ENCODE measurements around the gene PCDHGA4.
"Not testable (repeated sequence)": the region's sequence is repeated elsewhere in the genome, so short reads cannot be mapped to it uniquely, and the experiment has no call there.

PCDHGA4 gene

GRCh38 chr5:141354900-141355469, at the start of gene PCDHGA4:
TSS of gene PCDHGA4 (plus strand) at chr5:141355021. CDS start at chr5:141355108, 87 bp downstream.
- Histone ChIP-seq H3K4me3 (ENCODE audit: low read depth in 1 of 2, low read length in 2 of 2) (peak within 1 kb of the TSS; percentile 5 to 12), H3K9ac (ENCODE audit: low read length) (no peak within 1 kb of the TSS), H3K9me3 (ENCODE audit: low read length) (peaks cover 48% of the 10 kb centered on the region), H3K4me1 (ENCODE audit: insufficient read depth, low read length) (no peaks in the 10 kb centered on the region), H3K36me3 (ENCODE audit: insufficient read depth, low read length) (no peaks in the 10 kb centered on the region), H3K27ac (ENCODE audit: low read depth, low read length) (no peak within 1 kb of the TSS), H3K27me3 (ENCODE audit: control insufficient read depth in 1 of 2, insufficient read depth in 2 of 2, low read length in 2 of 2) (no peaks in the 10 kb centered on the region)

GRCh38 chr5:141306630-141307029, 48.2 kb upstream of the PCDHGA4 start:
- H3K27me3 ChIP-seq (ENCODE audit: control insufficient read depth in 1 of 2, insufficient read depth in 2 of 2, low read length in 2 of 2): no peaks in the 10 kb centered on the region
- H3K36me3 ChIP-seq (ENCODE audit: insufficient read depth, low read length): no peaks in the 10 kb centered on the region
- H3K9ac ChIP-seq (ENCODE audit: low read length): no peak overlapping the region
- no peak overlapping the region for H3K4me3 ChIP-seq (ENCODE audit: low read depth in 1 of 2, low read length in 2 of 2)
- peaks cover 41% of the 10 kb centered on the region for H3K9me3 ChIP-seq (ENCODE audit: low read length)
- H3K27ac ChIP-seq (ENCODE audit: low read depth, low read length): no peak overlapping the region
- no peaks in the 10 kb centered on the region for H3K4me1 ChIP-seq (ENCODE audit: insufficient read depth, low read length)

- H3K27ac ChIP-seq (ENCODE audit: low read depth, low read length): no peak overlapping the region
- no peaks in the 10 kb centered on the region for H3K27me3 ChIP-seq (ENCODE audit: control insufficient read depth in 1 of 2, insufficient read depth in 2 of 2, low read length in 2 of 2)
- H3K4me3 ChIP-seq (ENCODE audit: low read depth in 1 of 2, low read length in 2 of 2): no peak overlapping the region
- H3K9ac ChIP-seq (ENCODE audit: low read length): no peak overlapping the region
- peaks cover 6% of the 10 kb centered on the region for H3K36me3 ChIP-seq (ENCODE audit: insufficient read depth, low read length)
- no peaks in the 10 kb centered on the region for H3K4me1 ChIP-seq (ENCODE audit: insufficient read depth, low read length)
- peaks cover 52% of the 10 kb centered on the region for H3K9me3 ChIP-seq (ENCODE audit: low read length)
Observed at GRCh38 chr5:141313711-141314110, 41.1 kb upstream of the PCDHGA4 start.

GRCh38 chr5:141316963-141317362, 37.9 kb upstream of the PCDHGA4 start:
- not testable (repeated sequence) for H3K9ac ChIP-seq (ENCODE audit: low read length); H3K4me3 ChIP-seq (ENCODE audit: low read depth in 1 of 2, low read length in 2 of 2); H3K27me3 ChIP-seq (ENCODE audit: control insufficient read depth in 1 of 2, insufficient read depth in 2 of 2, low read length in 2 of 2); H3K27ac ChIP-seq (ENCODE audit: low read depth, low read length); H3K4me1 ChIP-seq (ENCODE audit: insufficient read depth, low read length)
- Histone ChIP-seq H3K36me3 (ENCODE audit: insufficient read depth, low read length) (peaks cover 19% of the 10 kb centered on the region), H3K9me3 (ENCODE audit: low read length) (peaks cover 55% of the 10 kb centered on the region)

GRCh38 chr5:141319202-141319601, 35.6 kb upstream of the PCDHGA4 start:
- Histone ChIP-seq H3K9me3 (ENCODE audit: low read length) (peaks cover 52% of the 10 kb centered on the region), H3K36me3 (ENCODE audit: insufficient read depth, low read length) (peaks cover 19% of the 10 kb centered on the region)

GRCh38 chr5:141319699-141320098, 35.1 kb upstream of the PCDHGA4 start:
- Histone ChIP-seq H3K9ac (ENCODE audit: low read length) (no peak overlapping the region), H3K27ac (ENCODE audit: low read depth, low read length) (no peak overlapping the region), H3K4me3 (ENCODE audit: low read depth in 1 of 2, low read length in 2 of 2) (peak overlapping the region; percentile 98), H3K4me1 (ENCODE audit: insufficient read depth, low read length) (no peaks in the 10 kb centered on the region), H3K9me3 (ENCODE audit: low read length) (peaks cover 51% of the 10 kb centered on the region), H3K36me3 (ENCODE audit: insufficient read depth, low read length) (peaks cover 19% of the 10 kb centered on the region), H3K27me3 (ENCODE audit: control insufficient read depth in 1 of 2, insufficient read depth in 2 of 2, low read length in 2 of 2) (no peaks in the 10 kb centered on the region)

More at GRCh38 chr5:141319202-141319601, 35.6 kb upstream of the PCDHGA4 start:
- Histone ChIP-seq H3K27me3 (ENCODE audit: control insufficient read depth in 1 of 2, insufficient read depth in 2 of 2, low read length in 2 of 2) (no peaks in the 10 kb centered on the region), H3K4me3 (ENCODE audit: low read depth in 1 of 2, low read length in 2 of 2) (peak overlapping the region; percentile 98), H3K9ac (ENCODE audit: low read length) (no peak overlapping the region), H3K4me1 (ENCODE audit: insufficient read depth, low read length) (no peaks in the 10 kb centered on the region), H3K27ac (ENCODE audit: low read depth, low read length) (no peak overlapping the region)

GRCh38 chr5:141320225-141321169, 34.3 kb upstream of the PCDHGA4 start, which contains the start of gene TAF7:
TSS of gene TAF7 (minus strand) at chr5:141320784. CDS start at chr5:141320044, 740 bp downstream.
- peak within 1 kb of the TSS; percentile 89 for H3K27ac ChIP-seq (ENCODE audit: low read depth, low read length)
- H3K9ac ChIP-seq (ENCODE audit: low read length): peak within 1 kb of the TSS; percentile 59
- H3K36me3 ChIP-seq (ENCODE audit: insufficient read depth, low read length): peaks cover 19% of the 10 kb centered on the region
- peaks cover 46% of the 10 kb centered on the region for H3K9me3 ChIP-seq (ENCODE audit: low read length)
- no peaks in the 10 kb centered on the region for H3K4me1 ChIP-seq (ENCODE audit: insufficient read depth, low read length)
- H3K27me3 ChIP-seq (ENCODE audit: control insufficient read depth in 1 of 2, insufficient read depth in 2 of 2, low read length in 2 of 2): no peaks in the 10 kb centered on the region
- peak within 1 kb of the TSS; percentile 98 for H3K4me3 ChIP-seq (ENCODE audit: low read depth in 1 of 2, low read length in 2 of 2)

GRCh38 chr5:141322261-141322660, 32.6 kb upstream of the PCDHGA4 start:
- Histone ChIP-seq H3K9me3 (ENCODE audit: low read length) (peaks cover 37% of the 10 kb centered on the region), H3K4me1 (ENCODE audit: insufficient read depth, low read length) (no peaks in the 10 kb centered on the region), H3K27me3 (ENCODE audit: control insufficient read depth in 1 of 2, insufficient read depth in 2 of 2, low read length in 2 of 2) (no peaks in the 10 kb centered on the region), H3K9ac (ENCODE audit: low read length) (no peak overlapping the region), H3K4me3 (ENCODE audit: low read depth in 1 of 2, low read length in 2 of 2) (no peak overlapping the region), H3K36me3 (ENCODE audit: insufficient read depth, low read length) (peaks cover 19% of the 10 kb centered on the region), H3K27ac (ENCODE audit: low read depth, low read length) (no peak overlapping the region)

- Histone ChIP-seq H3K4me3 (ENCODE audit: low read depth in 1 of 2, low read length in 2 of 2) (peak overlapping the region; percentile 37 to 72), H3K9me3 (ENCODE audit: low read length) (peaks cover 36% of the 10 kb centered on the region), H3K9ac (ENCODE audit: low read length) (peak overlapping the region; percentile 38), H3K27me3 (ENCODE audit: control insufficient read depth in 1 of 2, insufficient read depth in 2 of 2, low read length in 2 of 2) (no peaks in the 10 kb centered on the region), H3K4me1 (ENCODE audit: insufficient read depth, low read length) (no peaks in the 10 kb centered on the region), H3K27ac (ENCODE audit: low read depth, low read length) (no peak overlapping the region), H3K36me3 (ENCODE audit: insufficient read depth, low read length) (no peaks in the 10 kb centered on the region)
Observed at GRCh38 chr5:141326088-141326854, 28.6 kb upstream of the PCDHGA4 start.

GRCh38 chr5:141328231-141328630, 26.6 kb upstream of the PCDHGA4 start:
- H3K27me3 ChIP-seq (ENCODE audit: control insufficient read depth in 1 of 2, insufficient read depth in 2 of 2, low read length in 2 of 2): no peaks in the 10 kb centered on the region
- H3K36me3 ChIP-seq (ENCODE audit: insufficient read depth, low read length): no peaks in the 10 kb centered on the region
- H3K4me3 ChIP-seq (ENCODE audit: low read depth in 1 of 2, low read length in 2 of 2): peak overlapping the region in 1 of 2 donors; percentile 28
- H3K9me3 ChIP-seq (ENCODE audit: low read length): peaks cover 39% of the 10 kb centered on the region
- H3K4me1 ChIP-seq (ENCODE audit: insufficient read depth, low read length): no peaks in the 10 kb centered on the region
- H3K27ac ChIP-seq (ENCODE audit: low read depth, low read length): no peak overlapping the region
- H3K9ac ChIP-seq (ENCODE audit: low read length): no peak overlapping the region
